ENCODE data around the gene DAP.

Gene DAP

GRCh38 chr5:10674582-10674981 is 86.5 kb downstream of the DAP start:
- H2AFZ ChIP-seq (ENCODE audit: low read depth, low read length, severe bottlenecking): no peak overlapping the region
- TF ChIP-seq EZH2phosphoT487 (conservative IDR thresholded peaks at IDR 0.05; ENCODE audit: low read length) (no peak), CTCF (IDR thresholded peaks at IDR 0.05; ENCODE audit: insufficient read depth, low read length, poor library complexity, severe bottlenecking) (no peak)
- no peaks in the 10 kb centered on the region for H3K79me2 ChIP-seq (ENCODE audit: insufficient read depth, low read length)
- H3K27me3 ChIP-seq (ENCODE audit: low read length): no peaks in the 10 kb centered on the region
- no peak overlapping the region for H3K4me3 ChIP-seq (ENCODE audit: insufficient read depth, low read length, poor library complexity, severe bottlenecking)
- no peaks in the 10 kb centered on the region for H3K9me2 ChIP-seq (replicated peaks; ENCODE audit: insufficient read depth, low read length)
- H4K20me1 ChIP-seq (ENCODE audit: low read depth, low read length): no peaks in the 10 kb centered on the region
- no peak overlapping the region for H3K9ac ChIP-seq (ENCODE audit: low read length)
- H3K36me3 ChIP-seq (ENCODE audit: low read length): peaks cover 2% of the 10 kb centered on the region; the same call in 1 of the 2 replicates
- no peak overlapping the region for H3K27ac ChIP-seq (ENCODE audit: low read depth, low read length)
- no peak overlapping the region for H3K4me2 ChIP-seq (ENCODE audit: low read depth, low read length, poor library complexity, severe bottlenecking)
- H3F3A ChIP-seq (ENCODE audit: insufficient read depth): no peaks in the 10 kb centered on the region
- no peaks in the 10 kb centered on the region for H3K9me3 ChIP-seq (ENCODE audit: insufficient read depth, low read length)

GRCh38 chr5:10674096-10674495 is 86.9 kb downstream of the DAP start:
- no peaks in the 10 kb centered on the region for H3K9me2 ChIP-seq (replicated peaks; ENCODE audit: insufficient read depth, low read length)
- H2AFZ ChIP-seq (ENCODE audit: low read depth, low read length, severe bottlenecking): no peak overlapping the region
- no peak overlapping the region for H3K9ac ChIP-seq (ENCODE audit: low read length)
- TF ChIP-seq CTCF (IDR thresholded peaks at IDR 0.05; ENCODE audit: insufficient read depth, low read length, poor library complexity, severe bottlenecking): no peak
- TF ChIP-seq EZH2phosphoT487 (conservative IDR thresholded peaks at IDR 0.05; ENCODE audit: low read length): no peak
- H3K4me3 ChIP-seq (ENCODE audit: insufficient read depth, low read length, poor library complexity, severe bottlenecking): no peak overlapping the region
- no peaks in the 10 kb centered on the region for H3K9me3 ChIP-seq (ENCODE audit: insufficient read depth, low read length)
- peaks cover 2% of the 10 kb centered on the region; the same call in 1 of the 2 replicates for H3K36me3 ChIP-seq (ENCODE audit: low read length)
- no peak overlapping the region for H3K4me2 ChIP-seq (ENCODE audit: low read depth, low read length, poor library complexity, severe bottlenecking)
- H3F3A ChIP-seq (ENCODE audit: insufficient read depth): no peaks in the 10 kb centered on the region
- no peak overlapping the region for H3K27ac ChIP-seq (ENCODE audit: low read depth, low read length)
- H3K79me2 ChIP-seq (ENCODE audit: insufficient read depth, low read length): no peaks in the 10 kb centered on the region
- H3K27me3 ChIP-seq (ENCODE audit: low read length): no peaks in the 10 kb centered on the region
- H4K20me1 ChIP-seq (ENCODE audit: low read depth, low read length): no peaks in the 10 kb centered on the region

DNA sequence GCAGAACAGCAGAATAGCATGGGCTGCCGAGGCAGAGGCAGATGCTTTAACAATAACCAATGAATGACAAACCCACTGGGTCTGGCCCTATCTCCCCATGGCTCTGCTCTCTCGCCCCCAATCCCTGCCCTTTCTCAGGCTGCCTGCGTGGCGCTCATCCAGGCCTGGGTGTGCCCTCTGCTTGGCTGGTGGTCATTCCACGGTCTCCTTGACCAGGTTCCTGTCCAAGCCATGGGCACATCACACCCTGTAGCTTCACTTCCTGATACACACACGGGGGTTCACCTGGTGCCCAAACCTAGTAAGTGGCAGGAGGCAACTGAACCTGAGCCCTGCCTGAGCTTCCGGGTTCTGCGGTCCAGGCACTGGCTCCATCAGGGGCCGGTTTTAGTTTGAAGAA is 87.6 kb downstream of the DAP start:
- Histone ChIP-seq H3K4me3 (ENCODE audit: insufficient read depth, low read length, poor library complexity, severe bottlenecking) (no peak overlapping the region), H3F3A (ENCODE audit: insufficient read depth) (no peaks in the 10 kb centered on the region), H3K27me3 (ENCODE audit: low read length) (no peaks in the 10 kb centered on the region), H3K9ac (ENCODE audit: low read length) (no peak overlapping the region), H3K4me2 (ENCODE audit: low read depth, low read length, poor library complexity, severe bottlenecking) (no peak overlapping the region), H3K9me2 (replicated peaks; ENCODE audit: insufficient read depth, low read length) (no peaks in the 10 kb centered on the region), H3K9me3 (ENCODE audit: insufficient read depth, low read length) (no peaks in the 10 kb centered on the region), H3K36me3 (ENCODE audit: low read length) (no peaks in the 10 kb centered on the region), H4K20me1 (ENCODE audit: low read depth, low read length) (no peaks in the 10 kb centered on the region), H3K27ac (ENCODE audit: low read depth, low read length) (no peak overlapping the region), H3K79me2 (ENCODE audit: insufficient read depth, low read length) (no peaks in the 10 kb centered on the region), H2AFZ (ENCODE audit: low read depth, low read length, severe bottlenecking) (no peak overlapping the region)
- TF ChIP-seq CTCF (IDR thresholded peaks at IDR 0.05; ENCODE audit: insufficient read depth, low read length, poor library complexity, severe bottlenecking) (no peak), EZH2phosphoT487 (conservative IDR thresholded peaks at IDR 0.05; ENCODE audit: low read length) (no peak)

Data from SU-DHL-6 (cell line).